Measurements from ENCODE around the gene UTS2B.

The UTS2B gene

GRCh38 chr3:191292243-191293015 is 37.9 kb downstream of the UTS2B start:
- no peak overlapping the region for H3K4me3 ChIP-seq (ENCODE audit: low read length)
- TF ChIP-seq CTCF (conservative IDR thresholded peaks at IDR 0.05; ENCODE audit: low read depth, low read length), result no peak
- DNase-seq (ENCODE audit: low read depth), result no peak

DNA sequence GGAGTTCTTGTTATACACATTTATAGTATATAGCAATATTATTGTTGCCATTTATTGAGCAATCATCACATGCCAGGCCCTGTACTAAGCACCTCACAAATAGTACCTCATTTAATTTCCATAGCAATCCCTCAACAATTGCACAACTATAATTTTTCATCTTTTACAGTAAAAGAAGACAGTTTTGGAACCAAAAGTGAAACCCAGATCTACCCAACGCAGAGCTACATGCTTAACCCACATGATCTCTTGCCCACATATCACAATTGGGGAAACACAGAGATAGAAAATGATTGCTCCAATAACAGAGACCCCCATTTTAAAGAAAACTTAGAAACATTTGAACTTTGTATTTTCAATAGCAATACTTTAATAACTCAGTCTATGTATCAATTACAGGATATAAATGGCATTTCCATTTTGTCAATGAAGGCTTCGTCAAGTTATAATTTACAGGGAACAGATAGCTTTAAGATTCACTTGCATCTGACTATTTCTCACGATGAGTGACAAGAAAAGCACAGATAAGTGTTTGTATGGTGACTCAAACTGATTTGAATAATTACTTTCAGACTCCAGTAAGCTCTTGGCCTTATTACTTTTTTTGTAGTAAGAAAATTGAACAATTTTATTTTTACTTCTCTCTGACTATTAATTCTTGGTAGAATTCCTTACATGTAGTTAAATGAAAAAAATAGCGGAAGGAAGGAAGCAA is 39.9 kb downstream of the UTS2B start:
- H3K4me3 ChIP-seq (ENCODE audit: low read length), result no peak overlapping the region
- DNase-seq (ENCODE audit: low read depth), result no peak
- no peak for TF ChIP-seq CTCF (conservative IDR thresholded peaks at IDR 0.05; ENCODE audit: low read depth, low read length)

DNA sequence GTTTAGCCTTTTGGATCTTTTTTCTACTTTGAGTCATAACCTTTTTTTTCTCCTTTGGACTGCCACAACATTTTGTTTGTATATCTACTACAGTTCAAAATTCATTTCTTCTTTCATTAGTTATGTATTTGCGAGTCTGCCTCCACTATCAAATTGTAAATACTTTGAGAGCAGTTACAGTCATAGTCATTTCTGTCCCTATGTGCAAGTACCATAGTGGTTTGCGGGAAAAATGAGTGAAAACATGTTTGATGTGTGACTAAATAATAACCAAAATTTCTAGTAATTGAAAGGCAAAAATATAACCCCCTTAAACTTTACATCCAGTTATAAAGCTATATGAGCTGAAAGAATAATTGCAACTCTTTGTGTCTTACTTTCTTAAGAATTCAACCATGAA is 46.9 kb downstream of the UTS2B start:
- no peak overlapping the region for H3K4me3 ChIP-seq (ENCODE audit: low read length)
- TF ChIP-seq CTCF (conservative IDR thresholded peaks at IDR 0.05; ENCODE audit: low read depth, low read length), result no peak
- DNase-seq (ENCODE audit: low read depth), result no peak

- peak; percentile 24 for DNase-seq (ENCODE audit: low read depth)
- TF ChIP-seq CTCF (conservative IDR thresholded peaks at IDR 0.05; ENCODE audit: low read depth, low read length), result no peak
- H3K4me3 ChIP-seq (ENCODE audit: low read length), result no peak overlapping the region
Measured at GRCh38 chr3:191282251-191283185, 47.8 kb downstream of the UTS2B start.

DNA sequence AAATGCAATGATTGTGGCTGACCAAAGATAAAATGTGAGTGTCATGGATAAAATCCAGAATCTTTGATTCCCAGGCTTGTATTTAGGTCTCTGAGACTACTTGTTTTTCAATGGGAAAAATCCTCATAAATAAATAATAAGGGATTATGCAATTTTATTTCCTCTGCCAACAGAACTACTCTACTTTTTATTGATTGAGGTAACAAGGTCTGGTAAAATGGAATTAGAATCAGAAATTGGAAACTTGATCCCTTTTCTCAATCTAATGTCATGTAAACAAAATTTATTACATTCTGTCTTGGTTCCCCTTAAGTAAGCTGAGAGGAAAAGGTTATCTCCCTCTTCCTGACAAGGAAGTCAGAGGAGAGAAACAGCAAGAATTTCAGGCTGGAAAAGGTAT is 49.4 kb downstream of the UTS2B start:
- no peak for DNase-seq (ENCODE audit: low read depth)
- no peak for TF ChIP-seq CTCF (conservative IDR thresholded peaks at IDR 0.05; ENCODE audit: low read depth, low read length)
- no peak overlapping the region for H3K4me3 ChIP-seq (ENCODE audit: low read length)

GRCh38 chr3:191280111-191280510 is 50.2 kb downstream of the UTS2B start:
- no peak for TF ChIP-seq CTCF (conservative IDR thresholded peaks at IDR 0.05; ENCODE audit: low read depth, low read length)
- no peak overlapping the region for H3K4me3 ChIP-seq (ENCODE audit: low read length)
- DNase-seq (ENCODE audit: low read depth), result no peak

All from retinal pigment epithelial cell (primary cell).